HG03460 (cell line): ENCODE measurements around the gene GDPGP1.
"Not testable (repeated sequence)": the region's sequence is repeated elsewhere in the genome, so short reads cannot be mapped to it uniquely, and the experiment has no call there.

ENCODE experiments used
- ATAC-seq: cut with Tn5 transposase; IDR thresholded peaks from one replicate; pipeline ENCODE4 v1.9.1; 2021; ENCODE audit not compliant: unreplicated experiment

GDPGP1 gene

DNA sequence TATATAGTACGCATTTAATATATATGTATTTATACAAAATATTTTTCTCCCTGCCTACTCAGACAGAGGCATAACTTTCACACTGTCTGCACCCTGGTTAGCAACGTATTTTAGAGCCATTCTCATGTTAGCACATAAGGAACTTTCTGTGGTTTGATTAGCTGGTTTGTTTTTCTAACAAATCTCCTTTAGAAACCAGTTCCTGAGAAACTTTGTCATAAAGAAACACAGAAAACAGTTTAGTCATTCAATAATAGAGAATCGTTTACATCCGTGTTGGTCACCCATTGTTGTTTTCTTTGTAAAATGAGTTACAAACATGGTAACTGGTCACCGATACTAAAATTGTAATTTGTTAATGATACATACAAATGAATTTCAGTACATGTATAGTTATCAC, 25.5 kb downstream of the GDPGP1 start:
- peak; percentile 69 for ATAC-seq

- ATAC-seq = not testable (repeated sequence)
These were observed 26.7 kb downstream of the GDPGP1 start for GRCh38 chr15:90260731-90261130.

GRCh38 chr15:90261811-90262210, 27.8 kb downstream of the GDPGP1 start:
- ATAC-seq = no peak

GRCh38 chr15:90262426-90262825, 28.4 kb downstream of the GDPGP1 start:
- ATAC-seq = no peak

DNA sequence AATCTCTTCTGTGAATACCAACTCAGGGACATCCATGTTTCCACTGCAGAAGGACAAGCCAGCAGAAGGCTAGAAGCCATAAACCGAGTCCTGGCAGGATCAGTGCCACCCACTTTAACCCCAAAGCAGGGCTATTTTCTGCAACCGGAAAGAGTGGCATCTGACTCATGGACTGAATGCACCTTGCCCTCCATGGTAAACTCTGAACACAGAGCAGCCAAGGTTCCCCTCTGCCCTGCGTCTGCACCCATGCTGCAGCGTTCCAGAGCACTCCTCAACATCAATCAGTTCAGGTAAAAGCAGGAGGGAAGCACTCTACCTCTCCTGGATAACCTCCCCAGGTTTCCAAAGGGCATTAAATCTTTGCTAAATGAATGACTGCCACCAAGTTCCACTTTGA, 30.7 kb downstream of the GDPGP1 start:
- ATAC-seq = no peak

GRCh38 chr15:90265271-90266060, 31.5 kb downstream of the GDPGP1 start, which contains the start of gene NGRN:
Gene NGRN, plus strand, starts transcription at chr15:90265672. Its CDS starts 41 bp downstream, at chr15:90265713.
- peak; percentile 92 for ATAC-seq

GRCh38 chr15:90266061-90266431, 32.0 kb downstream of the GDPGP1 start:
- no peak for ATAC-seq

DNA sequence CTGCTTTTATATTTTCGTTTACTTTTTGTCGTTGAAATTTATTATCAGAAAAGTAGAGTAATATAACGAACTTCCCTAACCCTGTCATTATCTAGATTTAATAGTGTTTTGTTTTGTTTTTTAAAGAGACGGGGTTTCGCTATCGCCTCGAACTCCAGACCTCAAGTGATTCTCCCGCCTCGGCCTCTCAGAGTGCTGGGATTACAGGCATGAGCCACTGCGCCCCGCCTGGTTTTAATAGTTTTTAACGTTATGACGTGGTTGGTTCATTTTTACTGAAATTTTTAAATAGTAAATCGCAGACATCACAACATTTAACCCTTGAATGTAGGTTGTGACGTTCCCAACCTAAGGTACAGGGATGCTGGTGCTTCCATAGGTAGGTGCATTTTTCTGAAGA, 32.5 kb downstream of the GDPGP1 start:
- ATAC-seq = no peak

DNA sequence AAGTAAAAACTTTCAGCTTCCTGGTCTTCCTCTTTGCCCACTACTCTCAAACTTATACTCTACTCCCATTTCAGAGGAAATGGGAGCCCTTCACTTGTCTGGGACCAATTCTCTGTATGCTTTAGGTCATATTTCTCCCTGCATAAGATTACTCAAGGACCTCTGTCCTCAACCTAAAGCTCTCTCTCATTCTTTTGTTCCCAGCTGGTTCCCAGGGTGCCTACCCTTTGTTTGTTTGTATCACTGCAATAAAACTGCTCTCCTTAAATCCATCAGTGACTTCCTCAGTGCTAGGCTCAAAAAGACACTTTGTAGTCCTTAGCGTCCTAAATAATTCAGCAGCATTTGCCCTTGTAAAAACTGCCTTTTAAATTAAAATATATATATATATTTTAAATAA, 34.4 kb downstream of the GDPGP1 start:
- no peak for ATAC-seq

DNA sequence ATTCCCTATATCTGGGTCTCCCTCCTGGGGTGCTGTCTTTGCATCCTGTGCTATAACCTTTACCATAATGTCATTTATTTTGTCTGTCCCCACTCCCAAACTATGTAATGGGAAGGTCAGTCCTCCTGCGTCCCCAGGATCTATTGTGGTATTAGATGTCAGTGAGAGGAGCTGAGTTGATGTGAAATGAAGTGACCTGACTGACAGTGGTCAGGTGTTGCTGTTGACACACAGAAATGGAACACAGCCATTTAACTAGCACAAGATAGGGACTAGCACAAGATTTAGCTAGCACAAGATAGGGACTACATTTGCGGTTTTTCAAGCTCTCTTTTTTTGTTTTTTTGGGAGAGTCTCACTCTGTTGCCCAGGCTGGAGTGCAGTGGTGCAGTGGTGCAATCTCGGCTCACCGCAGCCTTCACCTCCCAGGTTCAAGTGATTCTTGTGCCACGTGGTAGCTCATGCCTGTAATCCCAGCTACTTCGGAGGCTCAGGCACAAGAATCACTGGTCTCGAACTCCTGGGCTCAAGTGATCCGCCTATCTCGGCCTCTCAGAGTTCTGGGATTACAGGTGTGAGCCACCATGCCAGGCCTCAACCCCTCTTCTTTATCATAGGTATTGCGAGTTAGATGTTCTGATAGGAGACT, 36.6 kb downstream of the GDPGP1 start:
- no peak for ATAC-seq

DNA sequence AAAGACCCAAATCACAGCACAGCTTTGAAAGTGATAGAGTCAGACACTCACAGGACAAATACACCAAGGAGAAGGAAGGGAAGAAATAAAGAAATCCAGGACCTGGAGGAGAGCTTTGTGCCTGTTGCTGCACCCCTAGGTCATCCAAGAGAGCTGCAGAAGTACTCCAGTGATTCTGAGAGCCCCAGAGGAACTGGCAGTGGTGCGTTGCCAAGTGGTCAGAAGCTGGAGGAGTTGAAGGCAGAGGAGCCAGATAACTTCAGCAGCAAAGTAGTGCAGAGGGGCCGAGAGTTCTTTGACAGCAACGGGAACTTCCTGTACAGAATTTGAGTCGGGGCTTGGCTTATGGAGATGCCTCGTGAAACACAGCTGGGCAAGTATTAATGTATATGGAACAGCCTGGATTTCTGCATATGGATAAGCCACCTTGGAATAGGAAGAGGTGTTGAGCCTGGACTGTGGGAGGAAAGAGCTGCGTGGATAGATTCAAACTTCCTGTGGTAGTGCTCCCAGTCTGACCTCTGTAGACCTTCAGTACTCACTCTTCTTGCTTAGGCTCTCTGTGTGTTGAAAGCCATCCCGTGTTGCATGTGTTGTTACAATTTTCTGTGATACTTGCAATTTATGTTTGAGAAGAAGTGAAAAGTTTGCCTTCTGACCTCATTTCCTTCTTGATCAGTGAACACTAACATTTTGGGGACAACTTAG, 37.6 kb downstream of the GDPGP1 start:
- no peak for ATAC-seq

DNA sequence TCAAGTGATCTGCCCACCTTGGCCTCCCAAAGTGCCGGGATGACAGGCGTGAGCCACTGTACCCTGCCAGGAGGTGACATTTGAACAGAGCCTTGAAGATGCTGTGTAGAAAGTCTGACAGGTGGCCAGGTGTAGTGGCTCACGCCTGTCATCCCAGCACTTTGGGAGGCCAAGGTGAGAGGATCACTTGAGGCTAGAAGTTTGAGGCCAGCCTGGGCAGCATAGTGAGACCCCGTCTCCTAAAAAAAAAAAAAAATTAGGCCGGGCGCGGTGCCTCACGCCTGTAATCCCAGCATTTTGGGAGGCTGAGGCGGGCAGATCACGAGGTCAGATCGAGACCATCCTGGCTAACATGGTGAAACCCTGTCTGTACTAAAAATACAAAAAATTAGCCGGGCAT, 44.5 kb downstream of the GDPGP1 start:
- not testable (repeated sequence) for ATAC-seq

- ATAC-seq = not testable (repeated sequence)
These were observed 46.7 kb downstream of the GDPGP1 start for GRCh38 chr15:90280743-90281142.

GRCh38 chr15:90281637-90282036, 47.6 kb downstream of the GDPGP1 start:
- ATAC-seq = not testable (repeated sequence)

DNA sequence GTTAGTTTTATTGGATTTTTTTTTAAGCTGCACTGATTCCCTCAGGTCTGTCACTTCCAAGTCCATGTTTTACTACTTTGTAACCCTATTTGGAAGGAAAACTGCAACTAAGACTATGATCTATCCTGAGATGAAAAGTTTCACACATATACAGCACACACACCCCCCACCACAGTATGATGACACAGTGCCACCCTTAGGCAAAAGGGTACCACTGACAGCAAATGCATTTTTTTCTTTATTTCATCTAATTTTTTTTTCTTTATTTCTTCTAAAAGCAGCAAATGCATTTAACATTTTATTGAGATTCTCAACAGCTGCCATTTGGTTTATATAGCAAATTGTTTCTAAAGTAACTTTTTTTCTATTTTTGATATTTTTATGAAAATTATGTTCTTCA, 52.7 kb downstream of the GDPGP1 start:
- ATAC-seq = no peak

GRCh38 chr15:90287101-90287500, 53.1 kb downstream of the GDPGP1 start:
- ATAC-seq = no peak

DNA sequence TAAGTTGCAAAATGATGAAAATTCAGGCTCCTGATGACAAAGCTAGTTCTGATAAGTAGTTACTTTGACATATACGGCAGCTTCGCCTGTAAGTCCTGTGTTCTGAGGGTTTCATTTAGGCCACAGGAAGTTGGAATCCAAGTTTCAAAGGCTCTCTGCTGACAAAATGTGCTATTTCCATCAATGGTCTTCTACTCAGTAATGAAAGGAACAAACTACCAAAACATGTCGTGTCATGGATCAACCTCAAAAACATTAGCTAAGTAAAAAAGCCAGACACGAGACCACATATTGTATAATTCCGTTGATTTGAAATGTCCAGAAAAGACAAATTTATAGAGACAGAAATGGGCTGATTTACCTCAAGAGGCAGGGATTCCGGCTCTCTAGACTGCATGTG, 53.9 kb downstream of the GDPGP1 start:
- ATAC-seq = no peak

DNA sequence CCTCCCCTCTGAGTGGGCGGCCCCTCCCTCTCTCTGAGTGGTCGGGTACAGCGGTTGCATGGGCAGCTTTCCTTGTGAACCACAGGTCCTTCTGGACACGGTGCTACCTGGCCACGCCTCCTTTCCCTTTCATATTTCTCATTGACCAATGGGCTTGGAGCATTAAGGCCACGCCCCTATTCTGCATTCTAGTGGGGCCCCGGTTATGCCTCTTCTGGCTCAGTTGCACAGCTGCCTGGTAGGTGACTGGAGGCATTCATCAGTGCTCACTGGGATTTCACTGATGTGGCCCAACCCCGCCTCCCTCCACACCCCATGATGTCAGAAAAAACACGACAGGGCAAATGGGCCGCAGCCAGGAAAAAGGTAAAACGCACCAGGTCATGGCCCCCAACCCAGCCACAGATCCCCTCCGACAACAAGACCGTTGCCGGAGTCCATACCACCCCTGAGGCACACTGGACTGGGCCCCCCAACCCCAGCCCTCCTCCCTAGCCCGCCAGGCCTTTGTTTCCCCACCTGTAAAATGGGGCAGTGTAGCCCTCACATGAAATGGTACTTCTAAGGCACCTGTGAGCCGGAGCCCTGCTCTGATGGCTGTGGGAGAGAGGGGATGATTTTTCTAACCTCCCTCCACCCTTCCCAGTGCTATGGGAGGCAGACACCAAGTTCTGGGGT, 57.8 kb downstream of the GDPGP1 start:
- no peak for ATAC-seq

DNA sequence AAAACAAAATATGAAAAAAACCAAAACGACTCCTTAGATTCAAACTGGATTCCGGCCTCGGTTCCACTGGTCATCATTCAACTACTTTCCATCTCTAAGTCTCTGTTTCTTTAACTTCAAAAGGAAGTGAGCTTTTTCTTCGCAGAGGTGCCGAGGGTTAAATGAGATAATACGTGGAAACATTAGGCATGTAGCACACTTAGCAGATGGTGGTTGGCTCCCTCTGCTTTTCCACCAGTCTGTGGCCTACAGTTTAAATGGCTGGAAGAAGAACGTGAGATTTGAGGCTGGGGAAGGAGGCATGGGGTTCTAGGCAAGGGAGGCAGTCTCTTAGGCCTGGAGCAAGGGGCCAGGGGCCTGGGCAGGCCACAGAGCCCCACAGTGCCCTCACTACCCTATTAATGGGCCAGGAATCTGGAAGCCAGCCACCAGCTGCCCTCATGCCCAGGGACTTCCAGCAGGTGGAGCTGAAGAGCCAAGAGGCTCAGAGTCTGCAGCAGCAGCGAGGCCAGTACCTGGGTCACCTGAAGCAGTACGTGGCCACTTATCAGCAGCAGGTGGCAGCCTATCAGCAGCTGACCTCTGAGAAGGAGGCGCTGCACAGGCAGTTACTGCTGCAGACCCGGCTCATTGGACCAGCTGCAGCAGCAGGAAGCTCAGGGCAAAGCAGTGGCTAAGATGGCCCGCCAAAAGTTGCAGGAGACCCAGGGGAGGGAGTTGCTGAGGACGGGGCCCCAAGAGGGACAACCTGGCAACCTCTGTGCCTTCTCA, 59.2 kb downstream of the GDPGP1 start:
- not testable (repeated sequence) for ATAC-seq

DNA sequence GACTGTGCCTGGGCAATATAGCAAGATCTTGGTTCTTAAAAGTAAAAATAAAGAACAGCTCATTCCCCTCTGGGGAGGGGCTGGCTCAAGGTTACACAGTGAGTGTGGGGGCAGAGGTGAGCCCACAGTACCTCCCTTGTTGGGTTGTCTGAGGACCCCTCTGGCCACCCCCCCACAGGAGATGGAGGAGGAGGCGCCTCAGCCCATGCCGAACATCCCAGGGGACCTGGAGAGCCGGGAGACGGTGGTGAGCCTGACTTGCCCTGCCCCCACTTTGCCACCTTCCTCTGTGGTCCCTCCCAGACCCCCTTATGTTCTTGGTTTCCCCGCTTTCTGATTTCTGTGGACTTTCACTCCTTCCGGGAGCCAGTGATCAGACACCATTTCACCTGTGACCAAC, 60.1 kb downstream of the GDPGP1 start:
- ATAC-seq = no peak
